Transverse colon (tissue), 4 donors: ENCODE results near the gene GPX4. TPM values are rescaled to one million over a fixed set of nuclear protein-coding genes. Genes with fewer than 3 reads are reported as not detected.

Experiments used
- DNase-seq: peaks from one replicate; pipeline ENCODE4 v3.0.0-alpha.2; 2019
- H3K27ac ChIP-seq, 4 donors: fragments of 200-600 bp; sonication (generic); 2 replicates each; pipeline ENCODE4 v1.5.1; 2016 to 2018; ENCODE audit warnings: inconsistent platforms in 4 of 4
- H3K27me3 ChIP-seq: fragments of 200-600 bp; sonication (generic); 2 replicates; pipeline ENCODE4 v1.5.1; 2017; ENCODE audit warnings: inconsistent platforms
- H3K36me3 ChIP-seq, 4 donors: fragments of 200-600 bp; sonication (generic); 2 replicates each; pipeline ENCODE4 v1.5.1; 2017 to 2019; ENCODE audit warnings: inconsistent platforms in 4 of 4
- H3K4me1 ChIP-seq, 4 donors: fragments of 200-600 bp; sonication (generic); 2 replicates each; pipeline ENCODE4 v1.5.1; 2017 to 2020; ENCODE audit warnings: inconsistent platforms in 4 of 4
- H3K4me3 ChIP-seq, 4 donors: fragments of 200-600 bp; sonication (generic); 1 replicate in 1 of 4; 2 replicates in 3 of 4; pipeline versions ENCODE4 v1.5.1 to v1.6.1; 2017 to 2019; ENCODE audit warnings: inconsistent platforms in 4 of 4
- H3K9me3 ChIP-seq, 2 donors: fragments of 200-600 bp; sonication (generic); 2 replicates each; pipeline ENCODE4 v1.5.1; 2017 to 2019; ENCODE audit warnings: inconsistent platforms in 2 of 2
- CTCF ChIP-seq, 5 experiments: fragments of 200-600 bp in 3 of 5; fragments of 450-650 bp in 2 of 5; sonication (generic) in 3 of 5; IDR thresholded peaks; 1 replicate in 2 of 5; 2 replicates in 3 of 5; pipeline ENCODE4 v1.5.1; 2016 to 2017; ENCODE audit warnings: antibody characterized with exemption in 5 of 5, inconsistent platforms in 3 of 5, mild to moderate bottlenecking in 2 of 5, moderate library complexity in 1 of 5
- EP300 ChIP-seq: sonication (generic); formaldehyde crosslinking; IDR thresholded peaks from one replicate; pipeline ENCODE4 v1.6.1; 2017; ENCODE audit warnings: antibody characterized with exemption, low read depth
- POLR2A ChIP-seq: fragments of 450-650 bp; IDR thresholded peaks from one replicate; pipeline ENCODE4 v1.6.1; 2016; ENCODE audit warnings: antibody characterized with exemption, mild to moderate bottlenecking, moderate library complexity
- POLR2AphosphoS5 ChIP-seq, 3 donors: sonication (generic); formaldehyde crosslinking; IDR thresholded peaks; one replicate each; pipeline ENCODE4 v1.6.1; 2016; ENCODE audit warnings: antibody characterized with exemption in 3 of 3
- WGBS, 2 donors: methylation state at CpG; one replicate each; pipeline ENCODE4 v1.1.5; 2018; ENCODE audit warnings: low coverage in 1 of 2; 5-methylcytosine and 5-hydroxymethylcytosine counted together
- in situ Hi-C, 4 donors: fragments of 200-750 bp; cut with MboI; loops; one replicate each; pipeline versions ENCODE4 v1.15.0 to v1.15.1; 2017; ENCODE audit warnings: low sequenced_read_pairs in 3 of 4, low pct_ligation_motif_present in 1 of 4, low pct_unique_long_range_greater_than_20kb in 1 of 4
- intact Hi-C: fragments of 100-400 bp; cut with DNase I; formaldehyde crosslinking; loops from one replicate; pipeline ENCODE4 v1.15.1; 2023; ENCODE audit warnings: low total_unique reads
- total RNA-seq, 4 donors: library from RNA; depleted of rRNA; stranded (reverse); fragments of >200 nt; gene quantifications; one replicate each; pipeline ENCODE4 v1.1.0, GENCODE V29; 2016

Gene GPX4
- total RNA-seq, 4 donors from 2014 or later = 115 to 426 (median 261) TPM

DNA sequence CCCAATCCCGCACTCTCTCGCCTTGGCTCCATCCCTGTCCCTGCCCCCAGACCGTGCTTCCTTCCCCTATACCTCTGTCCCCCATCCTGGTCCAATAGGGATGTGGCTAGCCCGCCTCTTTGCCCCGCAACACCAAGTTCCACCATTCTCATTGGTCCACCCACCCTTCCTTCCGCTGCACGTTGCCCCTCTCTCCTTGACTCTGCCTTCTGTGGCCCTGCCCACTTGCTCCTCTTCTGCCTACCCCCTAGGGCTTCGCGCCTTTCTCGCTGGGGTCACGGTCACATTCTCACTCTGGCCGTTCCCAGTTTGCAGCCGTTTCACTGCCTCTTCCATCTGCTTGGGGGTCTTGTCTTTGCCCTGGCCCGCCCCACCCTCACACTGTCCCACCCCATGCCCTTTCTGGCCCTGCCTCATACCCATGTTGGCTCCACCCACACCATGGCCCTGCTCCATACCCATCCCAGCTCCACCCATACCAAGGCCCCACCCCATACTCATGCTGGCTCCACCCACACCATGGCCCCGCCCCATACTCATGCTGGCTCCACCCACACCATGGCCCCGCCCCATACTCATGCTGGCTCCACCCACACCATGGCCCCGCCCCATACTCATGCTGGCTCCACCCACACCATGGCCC is 41.3 kb upstream of the GPX4 start:
- Histone ChIP-seq H3K4me3 (no peak overlapping the region), H3K27ac (no peak overlapping the region), H3K27me3 (peaks cover 14% of the 10 kb centered on the region), H3K36me3 (no peaks in the 10 kb centered on the region), H3K4me1 (peaks cover 28 to 38% (median 34%) of the 10 kb centered on the region in 4 donors), H3K9me3 (peaks cover 0 to 6% of the 10 kb centered on the region in 2 donors)
- in situ Hi-C loops = no loop called here
- DNase-seq = no peak
- no peak for TF ChIP-seq CTCF (IDR thresholded peaks at IDR 0.05)
- no peak for TF ChIP-seq POLR2AphosphoS5 (IDR thresholded peaks at IDR 0.05)
- TF ChIP-seq EP300 = no peak
- no peak for TF ChIP-seq POLR2A
- WGBS, 2 donors = 89 to 94% methylated on average over 12 to 17 of the region's 17 CpGs
- intact Hi-C loops = no loop called here

DNA sequence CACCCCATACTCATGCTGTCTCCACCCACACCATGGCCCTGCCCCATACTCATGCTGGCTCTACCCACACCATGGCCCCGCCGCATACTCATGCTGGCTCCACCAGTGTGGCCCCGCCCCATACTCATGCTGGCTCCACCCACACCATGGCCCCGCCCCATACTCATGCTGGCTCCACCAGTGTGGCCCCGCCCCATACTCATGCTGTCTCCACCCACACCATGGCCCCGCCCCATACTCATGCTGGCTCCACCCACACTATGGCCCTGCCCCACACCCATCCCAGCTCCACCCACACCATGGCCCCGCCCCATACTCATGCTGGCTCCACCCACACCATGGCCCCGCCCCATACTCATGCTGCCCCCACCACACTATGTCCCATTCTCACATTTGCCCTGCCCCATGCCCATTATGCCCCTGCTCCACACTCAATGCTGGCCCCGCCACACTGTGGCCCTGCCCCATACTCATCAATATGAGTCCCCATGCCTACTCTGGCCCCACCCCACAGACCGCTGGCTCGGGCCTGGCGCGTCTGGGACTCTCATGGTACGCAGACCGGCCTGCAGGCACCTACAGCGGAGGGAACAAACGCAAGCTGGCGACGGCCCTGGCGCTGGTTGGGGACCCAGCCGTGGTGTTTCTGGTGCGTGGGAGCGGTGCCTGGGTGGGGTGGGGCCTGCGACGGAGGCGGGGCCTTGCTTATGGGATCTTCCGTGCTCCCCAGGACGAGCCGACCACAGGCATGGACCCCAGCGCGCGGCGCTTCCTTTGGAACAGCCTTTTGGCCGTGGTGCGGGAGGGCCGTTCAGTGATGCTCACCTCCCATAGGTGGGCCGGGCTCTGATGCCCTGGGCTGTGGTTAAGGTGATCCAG is 40.5 kb upstream of the GPX4 start:
- TF ChIP-seq POLR2AphosphoS5 (IDR thresholded peaks at IDR 0.05) (no peak), POLR2A (no peak), CTCF (IDR thresholded peaks at IDR 0.05) (no peak), EP300 (no peak)
- intact Hi-C loops = no loop called here
- in situ Hi-C loops = no loop called here

DNA sequence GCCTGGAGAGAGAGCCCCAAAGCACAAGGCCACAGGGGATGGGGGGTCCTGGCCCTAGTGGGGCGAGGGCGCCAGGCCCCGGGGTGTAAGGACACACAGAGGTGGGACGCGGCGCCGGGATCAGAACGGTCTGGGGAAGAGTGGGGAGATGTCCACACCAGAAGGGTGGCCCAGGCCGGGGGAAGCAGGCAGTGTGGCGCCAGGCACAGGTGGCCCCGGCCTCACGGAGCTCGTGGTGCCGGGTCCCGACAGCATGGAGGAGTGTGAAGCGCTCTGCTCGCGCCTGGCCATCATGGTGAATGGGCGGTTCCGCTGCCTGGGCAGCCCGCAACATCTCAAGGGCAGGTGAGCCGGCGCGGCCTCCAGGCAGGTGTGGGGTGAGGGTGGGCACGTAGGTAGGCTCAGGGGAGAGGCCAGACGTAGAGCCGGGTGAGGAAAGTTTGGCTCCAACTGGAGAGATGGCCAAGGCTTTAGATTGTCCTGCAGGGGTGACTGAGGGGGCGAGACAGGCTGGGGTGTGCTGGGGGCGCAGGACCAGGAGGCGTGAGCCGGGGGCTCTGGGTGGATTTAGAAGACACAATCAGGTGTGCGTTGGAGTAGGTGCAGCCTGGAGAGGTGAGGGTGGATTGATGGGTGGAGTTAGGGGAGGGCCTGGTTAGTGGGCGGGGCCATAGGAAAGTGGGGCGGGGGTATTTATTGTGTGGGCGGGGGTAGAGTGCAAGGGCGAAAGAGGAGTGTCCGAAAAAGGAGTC is 39.7 kb upstream of the GPX4 start:
- H3K9me3 ChIP-seq = no peaks in the 10 kb centered on the region
- H3K4me3 ChIP-seq = no peak overlapping the region
- intact Hi-C loops = no loop called here
- WGBS, 2 donors = 62 to 79% methylated on average over 9 to 36 of the region's 37 CpGs
- no peak for TF ChIP-seq CTCF (IDR thresholded peaks at IDR 0.05)
- no peak for TF ChIP-seq EP300
- no peak for TF ChIP-seq POLR2AphosphoS5 (IDR thresholded peaks at IDR 0.05)
- no peak for TF ChIP-seq POLR2A
- in situ Hi-C loops = no loop called here
- peaks cover 28% of the 10 kb centered on the region for H3K27me3 ChIP-seq
- peak; percentile 38 for DNase-seq
- no peaks in the 10 kb centered on the region for H3K36me3 ChIP-seq
- H3K27ac ChIP-seq = no peak overlapping the region
- peaks cover 29 to 45% (median 40%) of the 10 kb centered on the region in 4 donors for H3K4me1 ChIP-seq

More for the DNA sequence above, 40.5 kb upstream of the GPX4 start:
- 52 to 91% methylated on average over 3 to 36 of the region's 37 CpGs for WGBS, 2 donors
- Histone ChIP-seq H3K4me1 (peaks cover 29 to 39% (median 36%) of the 10 kb centered on the region in 4 donors), H3K36me3 (no peaks in the 10 kb centered on the region), H3K9me3 (no peaks in the 10 kb centered on the region), H3K27me3 (peaks cover 20% of the 10 kb centered on the region), H3K4me3 (no peak overlapping the region), H3K27ac (no peak overlapping the region)
- DNase-seq = no peak
